Measurements from ENCODE around the gene NBEA. TPM values are rescaled to one million over a fixed set of nuclear protein-coding genes. Genes with fewer than 3 reads are reported as not detected.

The NBEA gene
- total RNA-seq, 2 experiments from 2014 or later = 0.18 to 0.20 TPM

DNA sequence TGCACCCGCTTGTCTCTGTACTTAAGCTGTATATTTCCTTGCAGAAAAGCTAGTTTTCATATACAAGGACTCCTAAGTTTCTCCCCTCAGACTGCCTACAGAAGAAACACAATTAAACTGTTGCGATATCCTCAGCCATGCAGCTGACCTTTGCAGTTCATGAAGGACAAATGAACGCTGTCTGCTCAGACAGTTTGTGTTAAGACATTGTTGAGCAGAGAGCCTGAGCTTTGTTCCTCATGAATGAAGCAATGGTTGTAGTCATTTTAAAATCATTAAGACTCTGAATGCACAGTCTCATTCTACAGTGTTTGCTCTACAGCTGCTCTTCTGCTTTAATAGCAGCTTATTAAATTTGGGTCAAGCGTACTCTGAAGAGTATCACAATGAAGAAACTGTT, 557.6 kb downstream of the NBEA start:
- Mint-ChIP-seq H3K36me3 (ENCODE audit: low read depth) (no peaks in the 10 kb centered on the region), H3K27me3 (no peaks in the 10 kb centered on the region), H3K9me3 (no peaks in the 10 kb centered on the region), H3K4me3 (no peak overlapping the region), H3K4me1 (no peaks in the 10 kb centered on the region), H3K27ac (no peak overlapping the region)
- CTCF ChIA-PET = no interaction called here
- no peak for DNase-seq
- POLR2A ChIA-PET = no interaction called here

DNA sequence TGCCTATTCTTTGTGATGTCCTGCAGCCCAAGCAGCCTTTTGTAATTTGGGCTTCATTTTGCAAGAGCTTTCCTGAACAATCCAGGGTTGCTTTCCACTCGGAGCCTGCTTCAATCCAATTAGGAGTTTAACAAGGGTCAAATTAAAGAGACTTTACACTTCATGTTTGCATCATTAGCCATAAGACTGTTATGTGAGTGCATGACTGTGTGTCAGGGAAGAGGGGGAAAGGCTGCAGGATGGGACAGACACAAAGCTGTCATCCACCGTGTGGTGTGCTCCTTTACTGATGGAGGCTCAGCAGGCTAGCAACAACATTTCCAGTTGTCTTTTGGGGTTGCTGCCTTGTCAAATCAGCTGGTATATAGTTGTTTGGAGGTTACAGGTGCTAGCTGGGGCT, 558.1 kb downstream of the NBEA start:
- POLR2A ChIA-PET = no interaction called here
- Mint-ChIP-seq H3K4me3 (no peak overlapping the region), H3K4me1 (no peaks in the 10 kb centered on the region), H3K27me3 (no peaks in the 10 kb centered on the region), H3K9me3 (no peaks in the 10 kb centered on the region), H3K36me3 (ENCODE audit: low read depth) (no peaks in the 10 kb centered on the region), H3K27ac (no peak overlapping the region)
- no peak for DNase-seq
- CTCF ChIA-PET = no interaction called here

- Mint-ChIP-seq H3K4me3 (no peak overlapping the region), H3K27ac (no peak overlapping the region), H3K27me3 (no peaks in the 10 kb centered on the region), H3K9me3 (no peaks in the 10 kb centered on the region), H3K36me3 (ENCODE audit: low read depth) (no peaks in the 10 kb centered on the region), H3K4me1 (no peaks in the 10 kb centered on the region)
- ChIA-PET CTCF (no interaction called here), POLR2A (no interaction called here)
- DNase-seq = no peak
Observed at GRCh38 chr13:35501661-35502235, 559.7 kb downstream of the NBEA start.

DNA sequence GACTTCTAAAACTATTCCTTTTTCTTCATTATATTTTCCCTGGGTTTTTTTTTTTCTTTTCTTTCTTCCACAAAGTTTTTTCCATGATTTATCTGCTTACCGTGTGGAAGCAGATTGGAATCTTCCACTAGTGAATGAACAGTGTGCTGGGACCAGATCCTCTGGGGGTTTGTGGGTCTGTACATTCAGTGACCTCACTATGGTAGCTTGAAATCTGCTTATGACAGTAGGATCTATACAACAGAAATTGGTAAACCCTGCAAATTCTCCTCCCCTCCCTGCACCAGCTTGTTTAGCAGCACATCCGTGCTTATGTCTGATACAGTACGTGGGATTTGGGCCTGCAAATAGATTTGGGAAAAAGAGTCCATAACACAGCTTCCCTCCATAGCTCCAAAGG, 560.4 kb downstream of the NBEA start:
- ChIA-PET CTCF (no interaction called here), POLR2A (no interaction called here)
- Mint-ChIP-seq H3K4me1 (no peaks in the 10 kb centered on the region), H3K9me3 (no peaks in the 10 kb centered on the region), H3K36me3 (ENCODE audit: low read depth) (no peaks in the 10 kb centered on the region), H3K27me3 (no peaks in the 10 kb centered on the region), H3K27ac (no peak overlapping the region), H3K4me3 (no peak overlapping the region)
- no peak for DNase-seq

DNA sequence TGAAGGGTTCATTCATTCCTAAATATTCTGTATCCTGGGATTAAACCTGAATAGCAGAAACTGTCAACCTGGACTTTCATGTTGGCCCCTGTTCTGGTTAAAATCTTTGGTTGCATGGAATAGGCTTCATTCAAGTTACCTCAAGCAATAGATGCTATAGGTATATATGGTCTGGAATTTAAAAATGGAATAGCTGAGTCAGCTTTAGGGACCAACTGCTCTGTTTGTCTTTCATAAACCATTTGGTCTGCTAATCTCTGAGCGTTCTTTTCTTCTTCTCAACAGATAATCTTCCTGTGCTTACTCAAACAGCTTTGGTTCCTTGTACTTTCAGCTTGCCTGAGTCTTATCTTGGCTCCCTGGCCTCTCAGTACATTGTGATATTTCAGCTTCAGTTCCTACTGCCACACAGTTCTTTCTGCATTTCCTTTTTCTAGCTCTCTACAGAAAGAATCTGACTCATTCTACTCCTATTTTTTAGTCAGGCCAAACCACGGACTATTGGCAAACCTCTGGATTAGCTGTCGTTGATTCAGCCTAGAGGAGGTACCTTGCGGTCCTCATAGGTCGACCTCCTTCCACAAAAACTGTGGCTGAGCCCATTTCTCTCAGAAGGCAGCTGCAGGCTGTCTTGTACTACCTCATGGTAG, 570.3 kb downstream of the NBEA start:
- Mint-ChIP-seq H3K9me3 (no peaks in the 10 kb centered on the region), H3K27me3 (no peaks in the 10 kb centered on the region), H3K4me3 (no peak overlapping the region), H3K36me3 (ENCODE audit: low read depth) (no peaks in the 10 kb centered on the region), H3K27ac (no peak overlapping the region), H3K4me1 (no peaks in the 10 kb centered on the region)
- CTCF ChIA-PET = no interaction called here
- no peak for DNase-seq
- POLR2A ChIA-PET = no interaction called here

DNA sequence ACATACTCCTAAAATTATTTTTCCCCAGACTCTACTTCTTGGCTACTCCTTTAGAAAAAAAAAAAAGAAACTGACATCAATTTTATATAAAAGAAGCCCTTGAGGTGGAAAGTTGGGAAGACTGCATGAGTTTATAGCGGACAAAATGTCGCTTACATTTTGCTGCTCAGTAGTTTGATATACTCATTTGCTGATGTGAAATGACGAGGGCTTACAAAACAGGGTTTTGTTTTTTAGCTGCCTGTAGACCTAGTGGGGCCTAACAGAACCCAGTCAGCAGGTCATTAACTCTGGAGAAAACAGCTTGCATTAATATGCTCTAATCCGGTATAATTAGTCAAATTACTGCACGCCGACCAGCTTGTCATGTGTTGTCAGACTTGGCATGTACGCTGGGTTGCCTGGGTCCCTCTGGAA, 572.0 kb downstream of the NBEA start:
- Mint-ChIP-seq H3K9me3 (no peaks in the 10 kb centered on the region), H3K4me3 (no peak overlapping the region), H3K4me1 (no peaks in the 10 kb centered on the region), H3K27ac (no peak overlapping the region), H3K36me3 (ENCODE audit: low read depth) (no peaks in the 10 kb centered on the region), H3K27me3 (no peaks in the 10 kb centered on the region)
- ChIA-PET CTCF (no interaction called here), POLR2A (no interaction called here)
- no peak for DNase-seq

DNA sequence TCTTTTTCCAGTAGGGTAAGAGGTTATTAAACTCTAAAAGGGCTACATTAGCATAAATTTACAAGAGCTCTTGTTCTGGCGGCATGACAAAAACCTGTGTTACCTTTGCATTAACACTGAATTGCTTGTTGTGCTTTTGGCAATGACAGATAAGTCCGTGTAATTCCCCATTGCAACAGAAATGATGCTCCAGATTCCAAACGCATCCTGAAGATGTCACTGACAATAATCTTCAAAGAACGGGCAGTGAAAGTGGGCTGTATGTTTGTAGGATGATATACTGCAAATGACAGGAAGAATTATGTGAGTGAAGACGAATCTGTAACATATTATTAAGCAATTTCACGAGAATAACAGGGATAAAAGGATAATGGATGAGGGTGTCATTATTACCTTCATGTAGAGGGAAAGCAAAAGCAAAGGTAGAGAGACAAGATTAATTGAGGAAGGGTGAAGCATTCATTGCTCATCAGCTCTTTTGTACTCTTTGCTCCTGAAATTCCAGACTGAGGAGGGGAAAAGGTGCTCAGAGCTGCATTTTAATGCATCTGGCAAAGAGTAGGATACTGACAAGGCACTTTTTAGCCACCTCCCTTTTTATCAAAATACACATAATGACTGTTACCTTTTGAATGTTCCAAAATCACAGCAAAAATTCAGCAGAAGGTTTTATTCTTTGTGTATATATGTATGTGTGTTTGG, 572.9 kb downstream of the NBEA start:
- no peaks in the 10 kb centered on the region for H3K36me3 Mint-ChIP-seq (ENCODE audit: low read depth)

DNA sequence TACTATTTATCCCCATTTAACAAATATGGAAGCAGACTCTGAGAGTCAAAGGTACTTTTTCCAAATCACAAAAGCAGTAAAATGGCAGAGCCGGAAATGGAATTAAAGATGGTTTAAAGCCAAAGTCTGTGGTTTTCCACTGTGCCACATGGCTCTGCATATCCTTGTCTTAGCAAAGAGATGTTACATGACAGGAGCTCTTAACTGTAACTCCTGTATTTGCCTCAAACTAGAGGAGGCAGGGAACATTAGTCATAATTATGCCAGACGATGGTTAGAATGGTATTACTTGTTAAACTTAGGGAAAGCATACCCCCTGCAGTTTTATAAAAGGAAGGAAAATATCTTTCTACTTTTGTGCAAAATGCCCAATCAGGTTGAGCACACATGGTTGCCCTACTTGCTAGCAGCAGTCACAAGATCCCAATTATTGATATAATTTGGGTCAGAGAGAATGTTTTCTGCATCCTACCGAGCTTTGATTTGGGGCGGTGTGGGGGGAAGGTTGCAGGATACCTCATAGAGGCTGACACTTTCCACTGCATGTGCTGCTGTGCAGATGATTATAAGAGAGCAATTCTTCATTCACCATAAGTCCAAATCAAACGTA, 576.4 kb downstream of the NBEA start:
- no peaks in the 10 kb centered on the region for H3K4me1 Mint-ChIP-seq
- H3K27ac Mint-ChIP-seq = no peak overlapping the region
- no peaks in the 10 kb centered on the region for H3K27me3 Mint-ChIP-seq
- ChIA-PET POLR2A (no interaction called here), CTCF (no interaction called here)
- no peak overlapping the region for H3K4me3 Mint-ChIP-seq
- no peak for DNase-seq
- peaks cover 4% of the 10 kb centered on the region for H3K9me3 Mint-ChIP-seq
- no peaks in the 10 kb centered on the region for H3K36me3 Mint-ChIP-seq (ENCODE audit: low read depth)

More for the DNA sequence above, 572.9 kb downstream of the NBEA start:
- no peaks in the 10 kb centered on the region for H3K27me3 Mint-ChIP-seq
- no peaks in the 10 kb centered on the region for H3K9me3 Mint-ChIP-seq
- DNase-seq = no peak
- ChIA-PET CTCF (no interaction called here), POLR2A (no interaction called here)
- no peak overlapping the region for H3K27ac Mint-ChIP-seq
- no peaks in the 10 kb centered on the region for H3K4me1 Mint-ChIP-seq
- H3K4me3 Mint-ChIP-seq = no peak overlapping the region

GRCh38 chr13:35524171-35524570, 582.1 kb downstream of the NBEA start:
- no peak for DNase-seq
- Mint-ChIP-seq H3K9me3 (peaks cover 8% of the 10 kb centered on the region), H3K27ac (no peak overlapping the region), H3K4me1 (no peaks in the 10 kb centered on the region), H3K27me3 (no peaks in the 10 kb centered on the region), H3K36me3 (ENCODE audit: low read depth) (no peaks in the 10 kb centered on the region), H3K4me3 (no peak overlapping the region)
- ChIA-PET POLR2A (no interaction called here), CTCF (no interaction called here)

- no peak overlapping the region for H3K4me3 Mint-ChIP-seq
- H3K4me1 Mint-ChIP-seq = no peaks in the 10 kb centered on the region
- DNase-seq = no peak
- H3K36me3 Mint-ChIP-seq (ENCODE audit: low read depth) = no peaks in the 10 kb centered on the region
- ChIA-PET POLR2A (no interaction called here), CTCF (no interaction called here)
- H3K9me3 Mint-ChIP-seq = peaks cover 7% of the 10 kb centered on the region
- no peak overlapping the region for H3K27ac Mint-ChIP-seq
- H3K27me3 Mint-ChIP-seq = no peaks in the 10 kb centered on the region
Observed at GRCh38 chr13:35526577-35526976, 584.5 kb downstream of the NBEA start.

GRCh38 chr13:35527451-35527850, 585.4 kb downstream of the NBEA start:
- H3K4me3 Mint-ChIP-seq = no peak overlapping the region
- no peak for DNase-seq
- no peaks in the 10 kb centered on the region for H3K27me3 Mint-ChIP-seq
- H3K36me3 Mint-ChIP-seq (ENCODE audit: low read depth) = no peaks in the 10 kb centered on the region
- no peaks in the 10 kb centered on the region for H3K4me1 Mint-ChIP-seq
- ChIA-PET CTCF (no interaction called here), POLR2A (no interaction called here)
- H3K9me3 Mint-ChIP-seq = peaks cover 4% of the 10 kb centered on the region
- H3K27ac Mint-ChIP-seq = no peak overlapping the region

DNA sequence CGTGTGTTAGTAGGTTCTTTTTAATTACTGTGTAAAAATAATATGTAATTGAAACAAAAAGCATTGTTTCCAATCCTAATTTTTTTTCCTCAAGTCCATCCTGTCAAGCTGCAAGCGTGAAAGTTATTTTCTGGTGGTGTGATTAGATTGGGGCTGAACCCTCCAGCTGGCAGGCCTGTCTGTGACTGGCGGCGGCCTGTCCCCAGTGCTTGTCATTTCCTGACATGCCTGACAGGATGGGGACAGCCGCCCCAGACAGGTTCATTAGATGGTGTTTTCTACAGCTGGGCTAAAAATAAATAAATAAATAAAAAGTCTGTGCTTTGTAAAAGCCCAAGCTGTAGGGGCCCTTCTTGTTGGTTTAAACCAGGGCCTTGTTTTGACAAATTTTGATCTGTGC, 588.1 kb downstream of the NBEA start:
- POLR2A ChIA-PET = no interaction called here
- Mint-ChIP-seq H3K9me3 (peaks cover 4% of the 10 kb centered on the region), H3K27me3 (no peaks in the 10 kb centered on the region), H3K36me3 (ENCODE audit: low read depth) (no peaks in the 10 kb centered on the region), H3K4me1 (no peaks in the 10 kb centered on the region), H3K4me3 (no peak overlapping the region), H3K27ac (no peak overlapping the region)
- CTCF ChIA-PET = no interaction called here
- DNase-seq = no peak

- POLR2A ChIA-PET = no interaction called here
- Mint-ChIP-seq H3K4me1 (no peaks in the 10 kb centered on the region), H3K9me3 (peaks cover 4% of the 10 kb centered on the region), H3K36me3 (ENCODE audit: low read depth) (no peaks in the 10 kb centered on the region), H3K27me3 (no peaks in the 10 kb centered on the region), H3K27ac (no peak overlapping the region), H3K4me3 (no peak overlapping the region)
- CTCF ChIA-PET = no interaction called here
- DNase-seq = no peak
Observed at GRCh38 chr13:35530581-35530980, 588.5 kb downstream of the NBEA start.

DNA sequence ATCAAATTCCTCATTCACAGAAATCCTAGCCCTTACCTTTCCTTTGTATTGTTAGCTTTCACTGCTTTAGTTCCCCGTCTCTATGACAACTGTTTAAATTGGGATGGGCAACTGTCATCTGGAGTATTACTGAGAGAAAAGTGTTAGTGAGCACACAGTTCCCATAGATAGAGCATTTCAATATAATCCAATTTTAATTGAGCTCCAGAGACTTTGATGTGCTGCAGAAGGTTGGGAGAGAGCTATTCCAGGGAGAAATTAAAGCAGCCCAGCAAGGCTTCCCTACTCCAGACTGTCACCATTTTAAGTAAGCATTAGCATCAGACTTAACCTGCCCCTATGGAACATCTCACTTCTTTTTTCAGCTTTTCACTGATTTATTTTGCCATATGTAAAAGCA, 589.5 kb downstream of the NBEA start:
- Mint-ChIP-seq H3K4me3 (no peak overlapping the region), H3K27me3 (no peaks in the 10 kb centered on the region), H3K4me1 (no peaks in the 10 kb centered on the region), H3K27ac (no peak overlapping the region), H3K9me3 (peaks cover 4% of the 10 kb centered on the region), H3K36me3 (ENCODE audit: low read depth) (no peaks in the 10 kb centered on the region)
- no peak for DNase-seq
- ChIA-PET CTCF (no interaction called here), POLR2A (no interaction called here)
